IMR-90 (cell line): Measurements from ENCODE around the gene JPH4. TPM values are rescaled to one million over a fixed set of nuclear protein-coding genes. Genes with fewer than 3 reads are reported as not detected.

Experiments
- ATAC-seq: fragments of 200-7000 bp; cut with Tn5 transposase; 2 replicates; pipeline ENCODE4 v1.9.1; 2020; ENCODE audit warnings: low read depth, mild to moderate bottlenecking, moderate library complexity
- BruUV-seq: library from RNA; stranded (reverse); fragments of 400-500 nt; replicated peaks from 2 replicates; lab custom pipeline; 2021; lab: Mats Ljungman, UMichigan
- CTCF ChIA-PET: fragments of 300-600 bp; formaldehyde crosslinking; extraction: SDS; loops from one replicate; lab custom pipeline; 2021; ENCODE audit warnings: antibody characterized with exemption; lab: Yijun Ruan, JAX
- POLR2A ChIA-PET: fragments of 300-600 bp; sonication (Branson Sonifier 250); formaldehyde crosslinking; loops from one replicate; lab custom pipeline; 2022; ENCODE audit warnings: antibody characterized with exemption; ENCODE audit not compliant: unreplicated experiment; lab: Charles Lee
- DNase-seq: peaks from one replicate; pipeline ENCODE4 v3.0.0; 2013
- H2AFZ ChIP-seq: replicated peaks from 2 replicates; pipeline ENCODE3; 2013; ENCODE audit warnings: low read length, mild to moderate bottlenecking; ENCODE audit not compliant: poor library complexity
- H2AK5ac ChIP-seq: 2 replicates; pipeline ENCODE4 v1.6.1; 2013; ENCODE audit warnings: low read depth, low read length, inconsistent platforms
- H2AK9ac ChIP-seq: replicated peaks from 2 replicates; pipeline ENCODE3; 2013; ENCODE audit warnings: mild to moderate bottlenecking, low read depth, low read length, moderate library complexity; ENCODE audit not compliant: poor library complexity
- H2BK120ac ChIP-seq: 2 replicates; pipeline ENCODE4 v1.6.1; 2013; ENCODE audit warnings: low read depth, low read length, inconsistent platforms
- H2BK15ac ChIP-seq: 3 replicates; pipeline ENCODE4 v1.6.1; 2013; ENCODE audit warnings: low read depth, low read length, inconsistent platforms
- H2BK20ac ChIP-seq: 2 replicates; pipeline ENCODE4 v1.6.1; 2013; ENCODE audit warnings: low read depth, mild to moderate bottlenecking, inconsistent platforms, low read length, moderate library complexity
- H2BK5ac ChIP-seq: 2 replicates; pipeline ENCODE4 v1.6.1; 2013; ENCODE audit warnings: mild to moderate bottlenecking, low read depth, low read length, inconsistent platforms; ENCODE audit not compliant: poor library complexity, severe bottlenecking
- H3K14ac ChIP-seq: replicated peaks from 2 replicates; pipeline ENCODE4 v1.6.1; 2013; ENCODE audit warnings: low read depth, low read length, inconsistent platforms
- H3K18ac ChIP-seq: 2 replicates; pipeline ENCODE4 v1.6.1; 2013; ENCODE audit warnings: low read depth, low read length, control low read depth
- H3K23ac ChIP-seq: 2 replicates; pipeline ENCODE4 v1.6.1; 2013; ENCODE audit warnings: low read depth, low read length, inconsistent platforms
- H3K27ac ChIP-seq: 2 replicates; pipeline ENCODE4 v1.5.1; 2013; ENCODE audit warnings: mild to moderate bottlenecking, control low read depth, low read length; ENCODE audit not compliant: insufficient read depth
- H3K27me3 ChIP-seq: 2 replicates; pipeline ENCODE4 v1.6.1; 2013; ENCODE audit warnings: low read length; ENCODE audit not compliant: control insufficient read depth, insufficient read depth
- H3K36me3 ChIP-seq: 2 replicates; pipeline ENCODE4 v1.6.1; 2013; ENCODE audit warnings: low read length, mixed read lengths; ENCODE audit not compliant: control insufficient read depth, insufficient read depth
- H3K4ac ChIP-seq: 2 replicates; pipeline ENCODE4 v1.6.1; 2013; ENCODE audit warnings: low read depth, low read length, inconsistent platforms
- H3K4me1 ChIP-seq: 2 replicates; pipeline ENCODE4 v1.6.1; 2013; ENCODE audit warnings: low read length, mixed read lengths; ENCODE audit not compliant: control insufficient read depth, insufficient read depth
- H3K4me2 ChIP-seq: 2 replicates; pipeline ENCODE4 v1.6.1; 2013; ENCODE audit warnings: low read depth, mild to moderate bottlenecking, control low read depth, low read length, moderate library complexity
- H3K4me3 ChIP-seq: 2 replicates; pipeline ENCODE4 v1.5.1; 2013; ENCODE audit warnings: low read depth, mild to moderate bottlenecking, control low read depth, low read length, moderate library complexity; ENCODE audit not compliant: insufficient read depth
- H3K56ac ChIP-seq: 2 replicates; pipeline ENCODE4 v1.6.1; 2013; ENCODE audit warnings: low read length, inconsistent platforms; ENCODE audit not compliant: insufficient read depth; ENCODE audit errors: extremely low read depth
- H3K79me1 ChIP-seq, 2 experiments: 2 replicates each; pipeline ENCODE4 v1.6.1; 2013; ENCODE audit warnings: low read length in 2 of 2, inconsistent platforms in 1 of 2, low read depth in 1 of 2
- H3K9ac ChIP-seq: 2 replicates; pipeline ENCODE4 v1.6.1; 2013; ENCODE audit warnings: low read depth, low read length, control low read depth
- H3K9me1 ChIP-seq: 2 replicates; pipeline ENCODE4 v1.6.1; 2013; ENCODE audit warnings: low read length, inconsistent platforms; ENCODE audit not compliant: insufficient read depth
- H3K9me3 ChIP-seq: 2 replicates; pipeline ENCODE4 v1.6.1; 2013; ENCODE audit warnings: low read length; ENCODE audit not compliant: control insufficient read depth, insufficient read depth
- H4K20me1 ChIP-seq: 2 replicates; pipeline ENCODE4 v1.6.1; 2013; ENCODE audit warnings: low read length, inconsistent platforms; ENCODE audit not compliant: insufficient read depth
- H4K5ac ChIP-seq: 2 replicates; pipeline ENCODE4 v1.6.1; 2013; ENCODE audit warnings: mild to moderate bottlenecking, low read depth, low read length, control low read depth
- H4K8ac ChIP-seq, 2 experiments: 2 replicates each; pipeline ENCODE4 v1.6.1; 2013; ENCODE audit warnings: low read depth in 2 of 2, low read length in 2 of 2, control low read depth in 1 of 2, inconsistent platforms in 1 of 2
- H4K91ac ChIP-seq: 2 replicates; pipeline ENCODE4 v1.6.1; 2013; ENCODE audit warnings: low read depth, low read length, inconsistent platforms; ENCODE audit not compliant: insufficient read depth
- BHLHE40 ChIP-seq: fragments of 150-350 bp; IDR thresholded peaks from 2 replicates; pipeline ENCODE4 v1.6.1; 2016; ENCODE audit warnings: mild to moderate bottlenecking, low read depth, low read length
- CEBPB ChIP-seq: IDR thresholded peaks from 2 replicates; pipeline ENCODE4 v1.6.1; 2012; ENCODE audit warnings: low read depth, low read length, improper control_type of control experiment
- CHD1 ChIP-seq: IDR thresholded peaks from 2 replicates; pipeline ENCODE4 v1.6.1; 2012; ENCODE audit warnings: low read depth, low read length, improper control_type of control experiment
- MAFK ChIP-seq: IDR thresholded peaks from 2 replicates; pipeline ENCODE4 v1.6.1; 2012; ENCODE audit warnings: low read depth, low read length, improper control_type of control experiment
- MAZ ChIP-seq: IDR thresholded peaks from 2 replicates; pipeline ENCODE4 v1.6.1; 2012; ENCODE audit warnings: low read depth, mild to moderate bottlenecking, low read length, improper control_type of control experiment, moderate library complexity, borderline replicate concordance
- MXI1 ChIP-seq: IDR thresholded peaks from 2 replicates; pipeline ENCODE4 v1.6.1; 2012; ENCODE audit warnings: low read depth, mild to moderate bottlenecking, low read length, moderate library complexity, borderline replicate concordance
- NFE2L2 ChIP-seq: fragments of 150-350 bp; IDR thresholded peaks from 2 replicates; pipeline ENCODE4 v1.6.1; 2016; ENCODE audit warnings: low read depth, mild to moderate bottlenecking, low read length
- POLR2A ChIP-seq: IDR thresholded peaks from 2 replicates; pipeline ENCODE4 v1.6.1; 2012; ENCODE audit warnings: mild to moderate bottlenecking, low read depth, low read length
- RAD21 ChIP-seq: IDR thresholded peaks from 2 replicates; pipeline ENCODE4 v1.6.1; 2012; ENCODE audit warnings: low read length, improper control_type of control experiment
- RCOR1 ChIP-seq: IDR thresholded peaks from 2 replicates; pipeline ENCODE4 v1.6.1; 2012; ENCODE audit warnings: mild to moderate bottlenecking, low read length, improper control_type of control experiment; ENCODE audit not compliant: insufficient replicate concordance
- RFX5 ChIP-seq: IDR thresholded peaks from 2 replicates; pipeline ENCODE4 v1.8.0; 2012; ENCODE audit warnings: low read depth, mild to moderate bottlenecking, low read length, moderate library complexity
- SMC3 ChIP-seq: fragments of 150-350 bp; IDR thresholded peaks from 2 replicates; pipeline ENCODE4 v1.6.1; 2016; ENCODE audit warnings: low read depth, mild to moderate bottlenecking, antibody characterized with exemption, low read length, moderate library complexity
- WGBS, 2 experiments: methylation state at CpG; one replicate each; pipeline versions ENCODE4 v1.1.5 to v1.1.7; 2013; ENCODE audit warnings: missing lambda C conversion rate in 2 of 2; ENCODE audit not compliant: insufficient read length in 1 of 2; ENCODE audit errors: extremely low coverage in 2 of 2; 5-methylcytosine and 5-hydroxymethylcytosine counted together
- dilution Hi-C: fragments of 300-500 bp; cut with HindIII; formaldehyde crosslinking; loops from one replicate; pipeline ENCODE4 v1.14.3; 2018; ENCODE audit warnings: low sequenced_read_pairs; ENCODE audit not compliant: unreplicated experiment
- in situ Hi-C: fragments of 300-500 bp; cut with MboI; formaldehyde crosslinking; loops from 3 replicates; pipeline ENCODE4 v1.14.3; 2019; ENCODE audit warnings: low sequenced_read_pairs, inconsistent platforms, mixed read lengths
- intact Hi-C: fragments of 100-400 bp; cut with micrococcal nuclease; formaldehyde crosslinking; loops from 2 replicates; pipeline ENCODE4 v1.10.0; 2022
- polyA plus RNA-seq, 3 experiments: library from polyadenylated mRNA; depleted of rRNA; stranded (reverse); fragments of >200 nt; gene quantifications; 2 replicates each; pipeline ENCODE4 v1.2.3, GENCODE V29; 2012; ENCODE audit warnings: low replicate concordance in 1 of 3
- total RNA-seq: library from RNA; depleted of rRNA; stranded (reverse); fragments of >200 nt; gene quantifications from 2 replicates; pipeline ENCODE4 v1.2.3, GENCODE V29; 2012
- TF ChIP-seq, protein P1 (sequence below): conservative IDR thresholded peaks from 2 replicates; pipeline ENCODE4 v1.5.1; 2012; ENCODE audit warnings: mild to moderate bottlenecking, low read depth, low read length, improper control_type of control experiment
- TF ChIP-seq, protein P2 (sequence below): fragments of 150-350 bp; IDR thresholded peaks from 2 replicates; pipeline ENCODE4 v1.6.1; 2016; ENCODE audit warnings: low read depth, mild to moderate bottlenecking, low read length, moderate library complexity, borderline replicate concordance

Gene JPH4
- total and polyA plus RNA-seq, 2 of the 4 experiments (the other 2 are of a cell fraction): not detected

DNA sequence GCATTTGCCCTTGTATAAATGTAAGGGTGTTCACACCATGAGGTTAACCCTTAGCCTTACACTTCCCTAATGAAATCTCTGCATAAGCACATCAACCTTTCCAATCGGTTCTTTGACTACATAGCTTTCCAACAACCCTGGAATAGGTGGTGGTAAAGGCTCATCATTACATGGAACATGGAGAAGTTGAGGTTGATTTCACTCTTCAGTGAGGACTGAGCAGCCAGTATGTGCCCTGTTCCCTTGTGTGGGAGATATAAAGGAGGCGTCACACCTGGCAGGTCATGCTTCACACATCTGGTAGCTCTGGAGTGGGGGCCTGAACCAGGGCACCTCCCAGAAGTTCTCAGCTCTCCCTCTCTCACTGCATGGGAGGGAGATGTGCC lies 21.7 kb upstream of the JPH4 start:
- in situ Hi-C loops: no loop called here
- no peaks in the 10 kb centered on the region for H3K9me3 ChIP-seq
- H4K20me1 ChIP-seq: no peaks in the 10 kb centered on the region
- no peaks in the 10 kb centered on the region for H3K79me1 ChIP-seq
- no peak overlapping the region for H2BK15ac ChIP-seq
- intact Hi-C loops: no loop called here
- DNase-seq (no peak), ATAC-seq (no peak)
- ChIA-PET POLR2A (no interaction called here), CTCF (interaction anchor here (0.5 to 1.6 kb wide), 2 partner anchors 11 to 353 kb away, joined by 4 to 5 read pairs; partner anchors contain the start of gene DHRS4)
- no peak overlapping the region for H3K4me2 ChIP-seq
- no peak overlapping the region for H3K4me3 ChIP-seq
- H4K8ac ChIP-seq: no peak overlapping the region
- no peak overlapping the region for H3K23ac ChIP-seq
- no peak overlapping the region for H2BK20ac ChIP-seq
- H3K27me3 ChIP-seq: no peaks in the 10 kb centered on the region
- no CpG with 5 or more reads among the region's 2 CpGs for WGBS, 2 experiments
- TF ChIP-seq CEBPB (no peak), RFX5 (no peak), RAD21 (no peak), MAFK (no peak), CHD1 (no peak), MAZ (no peak), MXI1 (no peak), BHLHE40 (no peak), SMC3 (no peak), RCOR1 (no peak), POLR2A (no peak), NFE2L2 (no peak)
- TF ChIP-seq, protein P1, sequence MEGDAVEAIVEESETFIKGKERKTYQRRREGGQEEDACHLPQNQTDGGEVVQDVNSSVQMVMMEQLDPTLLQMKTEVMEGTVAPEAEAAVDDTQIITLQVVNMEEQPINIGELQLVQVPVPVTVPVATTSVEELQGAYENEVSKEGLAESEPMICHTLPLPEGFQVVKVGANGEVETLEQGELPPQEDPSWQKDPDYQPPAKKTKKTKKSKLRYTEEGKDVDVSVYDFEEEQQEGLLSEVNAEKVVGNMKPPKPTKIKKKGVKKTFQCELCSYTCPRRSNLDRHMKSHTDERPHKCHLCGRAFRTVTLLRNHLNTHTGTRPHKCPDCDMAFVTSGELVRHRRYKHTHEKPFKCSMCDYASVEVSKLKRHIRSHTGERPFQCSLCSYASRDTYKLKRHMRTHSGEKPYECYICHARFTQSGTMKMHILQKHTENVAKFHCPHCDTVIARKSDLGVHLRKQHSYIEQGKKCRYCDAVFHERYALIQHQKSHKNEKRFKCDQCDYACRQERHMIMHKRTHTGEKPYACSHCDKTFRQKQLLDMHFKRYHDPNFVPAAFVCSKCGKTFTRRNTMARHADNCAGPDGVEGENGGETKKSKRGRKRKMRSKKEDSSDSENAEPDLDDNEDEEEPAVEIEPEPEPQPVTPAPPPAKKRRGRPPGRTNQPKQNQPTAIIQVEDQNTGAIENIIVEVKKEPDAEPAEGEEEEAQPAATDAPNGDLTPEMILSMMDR: no peak
- TF ChIP-seq, protein P2, sequence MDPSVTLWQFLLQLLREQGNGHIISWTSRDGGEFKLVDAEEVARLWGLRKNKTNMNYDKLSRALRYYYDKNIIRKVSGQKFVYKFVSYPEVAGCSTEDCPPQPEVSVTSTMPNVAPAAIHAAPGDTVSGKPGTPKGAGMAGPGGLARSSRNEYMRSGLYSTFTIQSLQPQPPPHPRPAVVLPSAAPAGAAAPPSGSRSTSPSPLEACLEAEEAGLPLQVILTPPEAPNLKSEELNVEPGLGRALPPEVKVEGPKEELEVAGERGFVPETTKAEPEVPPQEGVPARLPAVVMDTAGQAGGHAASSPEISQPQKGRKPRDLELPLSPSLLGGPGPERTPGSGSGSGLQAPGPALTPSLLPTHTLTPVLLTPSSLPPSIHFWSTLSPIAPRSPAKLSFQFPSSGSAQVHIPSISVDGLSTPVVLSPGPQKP: no peak
- dilution Hi-C loops: no loop called here
- H2AK9ac ChIP-seq: no peak overlapping the region
- no peak overlapping the region for H3K14ac ChIP-seq
- H2AK5ac ChIP-seq: no peak overlapping the region
- no peak overlapping the region for H3K4ac ChIP-seq
- no peak overlapping the region for H3K27ac ChIP-seq
- H3K36me3 ChIP-seq: no peaks in the 10 kb centered on the region
- BruUV-seq: no TSS peak
- no peak overlapping the region for H3K18ac ChIP-seq
- H4K91ac ChIP-seq: no peak overlapping the region
- no peaks in the 10 kb centered on the region for H3K4me1 ChIP-seq
- H4K5ac ChIP-seq: no peak overlapping the region
- no peak overlapping the region for H2BK120ac ChIP-seq
- H3K9ac ChIP-seq: no peak overlapping the region
- H2BK5ac ChIP-seq: no peak overlapping the region
- H3K9me1 ChIP-seq: no peaks in the 10 kb centered on the region
- no peak overlapping the region for H3K56ac ChIP-seq
- no peak overlapping the region for H2AFZ ChIP-seq
